Progenitor cell of endocrine pancreas (in vitro differentiated cells): Measurements from ENCODE around the gene UPF1. TPM values are rescaled to one million over a fixed set of nuclear protein-coding genes. Genes with fewer than 3 reads are reported as not detected.

Experiments
- DNase-seq: peaks from one replicate; pipeline ENCODE4 v3.0.0; 2021; ENCODE audit warnings: low spot score; ENCODE audit not compliant: unreplicated experiment
- H3K27ac Mint-ChIP-seq: 2 replicates; pipeline ENCODE4 v1.8.0; 2021; ENCODE audit warnings: mild to moderate bottlenecking, moderate library complexity, mixed read lengths
- H3K27me3 Mint-ChIP-seq: 2 replicates; pipeline ENCODE4 v1.8.0; 2021; ENCODE audit warnings: mixed read lengths
- H3K36me3 Mint-ChIP-seq: 2 replicates; pipeline ENCODE4 v1.8.0; 2022; ENCODE audit warnings: mixed read lengths; ENCODE audit not compliant: insufficient read depth
- H3K4me1 Mint-ChIP-seq: 2 replicates; pipeline ENCODE4 v1.8.0; 2021; ENCODE audit warnings: low read depth, mixed read lengths
- H3K4me3 Mint-ChIP-seq: 2 replicates; pipeline ENCODE4 v1.8.0; 2021; ENCODE audit warnings: low read depth, mild to moderate bottlenecking, moderate library complexity, mixed read lengths
- H3K9me3 Mint-ChIP-seq: 2 replicates; pipeline ENCODE4 v1.8.0; 2021; ENCODE audit warnings: low read depth, mixed read lengths
- CTCF ChIP-seq: fragments of 200-600 bp; sonication (generic); IDR thresholded peaks from one replicate; pipeline ENCODE4 v1.5.0; 2021; ENCODE audit warnings: antibody characterized with exemption, mild to moderate bottlenecking; ENCODE audit not compliant: unreplicated experiment
- total RNA-seq: library from RNA; stranded (reverse); gene quantifications from 2 replicates; pipeline ENCODE4 v1.2.1, GENCODE V29; 2021

Gene UPF1
- total RNA-seq, 1 donor from 2014 or later: 90.9 TPM

GRCh38 chr19:18860302-18860700 is 28.5 kb downstream of the UPF1 start:
- Mint-ChIP-seq H3K36me3 (peaks cover 12% of the 10 kb centered on the region), H3K27me3 (no peaks in the 10 kb centered on the region), H3K27ac (no peak overlapping the region), H3K4me3 (no peak overlapping the region), H3K9me3 (no peaks in the 10 kb centered on the region), H3K4me1 (no peaks in the 10 kb centered on the region)
- no peak for TF ChIP-seq CTCF
- no peak for DNase-seq

- TF ChIP-seq CTCF: no peak
- H3K4me3 Mint-ChIP-seq: no peak overlapping the region
- no peaks in the 10 kb centered on the region for H3K9me3 Mint-ChIP-seq
- no peaks in the 10 kb centered on the region for H3K4me1 Mint-ChIP-seq
- peaks cover 10% of the 10 kb centered on the region for H3K36me3 Mint-ChIP-seq
- H3K27me3 Mint-ChIP-seq: no peaks in the 10 kb centered on the region
- DNase-seq: no peak
- H3K27ac Mint-ChIP-seq: no peak overlapping the region
Observed at GRCh38 chr19:18860725-18861124, 29.0 kb downstream of the UPF1 start.

GRCh38 chr19:18861235-18861634 is 29.5 kb downstream of the UPF1 start:
- H3K4me1 Mint-ChIP-seq: no peaks in the 10 kb centered on the region
- no peaks in the 10 kb centered on the region for H3K9me3 Mint-ChIP-seq
- H3K27me3 Mint-ChIP-seq: no peaks in the 10 kb centered on the region
- H3K27ac Mint-ChIP-seq: peak overlapping the region; percentile 64
- DNase-seq: no peak
- H3K36me3 Mint-ChIP-seq: peaks cover 11% of the 10 kb centered on the region
- no peak overlapping the region for H3K4me3 Mint-ChIP-seq
- TF ChIP-seq CTCF: no peak

- Mint-ChIP-seq H3K27me3 (no peaks in the 10 kb centered on the region), H3K9me3 (no peaks in the 10 kb centered on the region), H3K4me3 (no peak overlapping the region), H3K27ac (no peak overlapping the region), H3K4me1 (no peaks in the 10 kb centered on the region), H3K36me3 (peaks cover 16% of the 10 kb centered on the region)
- no peak for DNase-seq
- no peak for TF ChIP-seq CTCF
Observed at GRCh38 chr19:18861917-18862316, 30.2 kb downstream of the UPF1 start.

GRCh38 chr19:18862976-18863842 is 31.4 kb downstream of the UPF1 start:
- H3K36me3 Mint-ChIP-seq: peaks cover 19% of the 10 kb centered on the region
- H3K4me3 Mint-ChIP-seq: no peak overlapping the region
- TF ChIP-seq CTCF: no peak
- no peaks in the 10 kb centered on the region for H3K4me1 Mint-ChIP-seq
- H3K27me3 Mint-ChIP-seq: no peaks in the 10 kb centered on the region
- H3K27ac Mint-ChIP-seq: no peak overlapping the region
- no peaks in the 10 kb centered on the region for H3K9me3 Mint-ChIP-seq
- no peak for DNase-seq
